ENCODE measurements around the gene MAPKAP1. TPM values are rescaled to one million over a fixed set of nuclear protein-coding genes. Genes with fewer than 3 reads are reported as not detected.
A peak's percentile ranks its signal among the peaks of the same experiment; 100 is the strongest.

The MAPKAP1 gene
- total and polyA plus RNA-seq, 2 experiments from 2014 or later = 68.4 to 98.5 TPM

- no peaks in the 10 kb centered on the region for H3K9me3 Mint-ChIP-seq
- no peaks in the 10 kb centered on the region for H3K79me2 ChIP-seq (replicated peaks; ENCODE audit: insufficient read depth)
- ATAC-seq (no peak; the same call in 2 of the 3 replicates), DNase-seq (ENCODE audit: low spot score) (no peak)
- no peak overlapping the region for H3K4me3 Mint-ChIP-seq
- 0 out of 2 replicates have a peak overlapping the region, but pooled peaks have one; percentile 5 for H3K27ac ChIP-seq (ENCODE audit: low read depth)
- H2AFZ ChIP-seq = no peak overlapping the region
- H3K36me3 Mint-ChIP-seq (ENCODE audit: low read depth) = no peaks in the 10 kb centered on the region; the same call in 2 of the 3 replicates
- no peaks in the 10 kb centered on the region for H3K9me2 ChIP-seq (ENCODE audit: insufficient read depth)
- no peaks in the 10 kb centered on the region; the same call in 1 of the 2 replicates for H4K20me1 ChIP-seq (replicated peaks; ENCODE audit: insufficient read depth)
- H3K4me1 ChIP-seq (ENCODE audit: insufficient read depth) = peaks cover 40% of the 10 kb centered on the region
- no peaks in the 10 kb centered on the region for H3K27me3 ChIP-seq (ENCODE audit: insufficient read depth)
- H3F3A ChIP-seq (replicated peaks; ENCODE audit: low read depth) = 0 out of 2 replicates have a peak, but pooled peaks cover 2% of the 10 kb centered on the region
- H3K36me3 ChIP-seq (ENCODE audit: insufficient read depth) = no peaks in the 10 kb centered on the region
- H3K4me3 ChIP-seq = 0 out of 2 replicates have a peak overlapping the region, but pooled peaks have one; percentile 39
- peaks cover 6% of the 10 kb centered on the region for H3K27me3 Mint-ChIP-seq (ENCODE audit: insufficient read depth, low read depth, poor library complexity)
- H3K27ac Mint-ChIP-seq = peak overlapping the region; percentile 47; the same call in 1 of the 2 replicates
- no peak for TF ChIP-seq STAT1 (IDR thresholded peaks at IDR 0.05; ENCODE audit: unreplicated experiment)
- TF ChIP-seq ZNF462 (CRISPR knock-in tag; IDR thresholded peaks at IDR 0.05) = no peak
- TF ChIP-seq REST (IDR thresholded peaks at IDR 0.05; ENCODE audit: unreplicated experiment) = no peak
- no peak for TF ChIP-seq ETS1 (IDR thresholded peaks at IDR 0.05)
- no peak for TF ChIP-seq EZH2phosphoT487 (IDR thresholded peaks at IDR 0.05; ENCODE audit: unreplicated experiment)
- no peak for TF ChIP-seq CTCF (conservative IDR thresholded peaks at IDR 0.05; ENCODE audit: low read depth in 2 of 2)
- TF ChIP-seq POLR2AphosphoS5 (IDR thresholded peaks at IDR 0.05; ENCODE audit: low read depth) = no peak
- no peak for TF ChIP-seq EZH2 (IDR thresholded peaks at IDR 0.05; ENCODE audit: low read depth, unreplicated experiment)
- TF ChIP-seq JUNB (IDR thresholded peaks at IDR 0.05; ENCODE audit: unreplicated experiment) = no peak
- no peak for TF ChIP-seq CREB1 (CRISPR knock-in tag; IDR thresholded peaks at IDR 0.05; ENCODE audit: low read depth)
- TF ChIP-seq ZNF114 (CRISPR knock-in tag; IDR thresholded peaks at IDR 0.05) = no peak
- no peak for TF ChIP-seq NANOG (IDR thresholded peaks at IDR 0.05; ENCODE audit: borderline replicate concordance)
- TF ChIP-seq ZNF331 (CRISPR knock-in tag; IDR thresholded peaks at IDR 0.05; ENCODE audit: low read depth) = no peak
- H3K4me1 Mint-ChIP-seq = peaks cover 42% of the 10 kb centered on the region
- peak overlapping the region; percentile 73 for H3K4me2 ChIP-seq
Measured at GRCh38 chr9:125495172-125496119, 211.6 kb downstream of the MAPKAP1 start.

All from GM23338 (cell line).